Ectodermal cell (in vitro differentiated cells): Measurements from ENCODE around the gene CH25H. TPM values are rescaled to one million over a fixed set of nuclear protein-coding genes. Genes with fewer than 3 reads are reported as not detected.
"Not testable (repeated sequence)": the region's sequence is repeated elsewhere in the genome, so short reads cannot be mapped to it uniquely, and the experiment has no call there.

ENCODE experiments used
- H3K27ac ChIP-seq: 2 replicates; pipeline ENCODE4 v1.7.0; 2013; ENCODE audit warnings: mild to moderate bottlenecking, low read depth, low read length; ENCODE audit not compliant: insufficient read depth, poor library complexity, severe bottlenecking
- H3K27me3 ChIP-seq: 2 replicates; pipeline ENCODE4 v1.7.0; 2013; ENCODE audit warnings: mild to moderate bottlenecking, low read length; ENCODE audit not compliant: insufficient read depth, control insufficient read depth, poor library complexity, severe bottlenecking
- H3K36me3 ChIP-seq: one replicate; pipeline ENCODE4 v1.7.0; 2013; ENCODE audit warnings: low read length; ENCODE audit not compliant: control insufficient read depth, insufficient read depth
- H3K4me1 ChIP-seq: one replicate; pipeline ENCODE4 v1.7.0; 2013; ENCODE audit warnings: low read length; ENCODE audit not compliant: control insufficient read depth, insufficient read depth
- H3K4me3 ChIP-seq: 2 replicates; pipeline ENCODE4 v1.7.0; 2013; ENCODE audit warnings: low read depth, low read length, control low read depth; ENCODE audit not compliant: insufficient read depth
- H3K9me3 ChIP-seq: 2 replicates; pipeline ENCODE4 v1.7.0; 2013; ENCODE audit warnings: mild to moderate bottlenecking, low read length, moderate library complexity; ENCODE audit not compliant: control insufficient read depth
- WGBS, 2 experiments: methylation state at CpG; one replicate each; pipeline ENCODE4 v1.1.7; 2013; ENCODE audit warnings: missing lambda C conversion rate in 2 of 2; 5-methylcytosine and 5-hydroxymethylcytosine counted together
- polyA plus RNA-seq, 4 experiments: library from polyadenylated mRNA; stranded (reverse); fragments of 50-300 nt; gene quantifications; one replicate each; pipeline ENCODE4 v1.2.3, GENCODE V29; 2013

The CH25H gene, protein sequence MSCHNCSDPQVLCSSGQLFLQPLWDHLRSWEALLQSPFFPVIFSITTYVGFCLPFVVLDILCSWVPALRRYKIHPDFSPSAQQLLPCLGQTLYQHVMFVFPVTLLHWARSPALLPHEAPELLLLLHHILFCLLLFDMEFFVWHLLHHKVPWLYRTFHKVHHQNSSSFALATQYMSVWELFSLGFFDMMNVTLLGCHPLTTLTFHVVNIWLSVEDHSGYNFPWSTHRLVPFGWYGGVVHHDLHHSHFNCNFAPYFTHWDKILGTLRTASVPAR
- not detected for polyA plus RNA-seq (2013, experiment 1 of 4)
- not detected for polyA plus RNA-seq (2013, experiment 2 of 4)
- not detected for polyA plus RNA-seq (2013, experiment 3 of 4)
- 0.20 TPM for polyA plus RNA-seq (2013, experiment 4 of 4)

DNA sequence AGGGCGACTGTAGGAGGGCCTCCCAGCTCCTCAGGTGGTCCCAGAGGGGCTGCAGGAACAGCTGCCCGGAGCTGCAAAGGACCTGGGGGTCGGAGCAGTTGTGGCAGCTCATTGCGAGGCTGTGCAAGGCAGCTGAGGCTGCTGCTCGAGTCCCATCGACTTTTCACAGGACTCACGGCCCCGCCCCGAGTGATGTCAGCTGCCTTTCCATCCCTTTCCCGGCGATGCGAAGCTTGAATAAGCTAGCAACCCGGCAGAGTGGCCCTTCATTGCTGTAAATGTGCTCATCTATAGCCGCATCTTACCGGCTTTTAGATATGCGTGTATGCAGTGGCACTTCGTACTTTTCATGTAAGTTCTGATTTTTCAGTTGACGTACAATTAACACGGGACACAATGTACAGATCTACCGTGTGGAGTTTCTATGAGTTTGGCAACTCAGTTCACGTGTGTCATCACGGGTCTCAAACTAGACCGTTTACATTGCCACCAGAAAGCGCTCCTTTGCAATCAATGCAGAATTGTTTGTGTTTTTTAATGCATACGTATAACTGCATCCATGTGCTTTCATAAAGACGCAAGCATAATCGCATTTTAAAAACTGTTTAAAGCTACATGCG is at the start of gene CH25H:
CH25H (minus strand) TSS at position 137 of the 620 bp plus-strand sequence; CDS start at position 112, 25 bp downstream.
- H3K4me3 ChIP-seq = peak within 1 kb of the TSS; percentile 32
- WGBS, 2 experiments = 3% methylated on average over 28 of the region's 28 CpGs

DNA sequence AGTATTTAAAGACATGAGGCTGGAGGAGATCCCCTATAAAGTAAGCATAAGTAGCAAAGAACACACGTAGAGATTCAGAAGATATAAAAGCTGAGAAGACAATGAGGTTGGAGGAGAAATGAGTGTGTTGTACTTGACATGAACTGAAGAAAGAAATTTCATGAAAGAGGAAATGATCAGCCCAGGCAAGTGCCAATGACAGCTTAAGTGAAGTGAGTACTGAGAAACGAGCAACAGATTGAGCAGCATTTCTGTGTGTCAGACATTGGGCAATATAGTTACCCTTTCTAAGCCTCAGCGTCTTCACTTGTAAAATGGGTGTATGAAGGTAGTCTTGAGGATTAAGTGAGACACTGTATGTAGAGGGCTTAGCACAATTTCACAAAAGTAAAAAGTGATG is 49.2 kb upstream of the CH25H start:
- Histone ChIP-seq H3K9me3 (no peaks in the 10 kb centered on the region), H3K27ac (no peak overlapping the region), H3K36me3 (no peaks in the 10 kb centered on the region), H3K4me3 (no peak overlapping the region), H3K4me1 (no peaks in the 10 kb centered on the region), H3K27me3 (no peaks in the 10 kb centered on the region)
- 95 to 96% methylated on average over 3 of the region's 3 CpGs for WGBS, 2 experiments

More for the DNA sequence above, at the start of gene CH25H:
- peaks cover 8% of the 10 kb centered on the region for H3K4me1 ChIP-seq
- no peaks in the 10 kb centered on the region for H3K9me3 ChIP-seq
- H3K27ac ChIP-seq = no peak within 1 kb of the TSS
- no peaks in the 10 kb centered on the region for H3K36me3 ChIP-seq
- H3K27me3 ChIP-seq = peaks cover 74% of the 10 kb centered on the region

DNA sequence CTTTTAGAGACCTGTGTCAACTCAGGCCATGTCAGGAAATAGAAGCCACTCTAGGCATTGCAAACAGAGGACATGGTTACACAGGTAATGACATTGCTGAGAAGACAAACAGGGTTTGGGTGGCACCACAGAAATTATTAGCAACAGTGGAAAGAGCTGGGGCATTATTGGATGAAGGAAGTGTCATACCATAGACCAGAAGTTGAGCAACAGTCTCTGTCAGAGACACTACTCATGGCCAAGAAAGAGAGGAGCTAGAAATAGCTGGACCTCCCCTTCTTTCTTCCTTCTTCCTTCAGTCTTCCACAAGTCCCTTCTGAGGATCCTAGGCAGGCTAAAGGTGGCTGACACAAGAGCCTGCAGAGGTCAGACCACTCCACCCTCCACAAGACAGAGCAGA is 48.7 kb upstream of the CH25H start:
- H3K4me3 ChIP-seq = no peak overlapping the region
- no peak overlapping the region for H3K27ac ChIP-seq
- peaks cover 5% of the 10 kb centered on the region for H3K4me1 ChIP-seq
- H3K36me3 ChIP-seq = no peaks in the 10 kb centered on the region
- no peaks in the 10 kb centered on the region for H3K9me3 ChIP-seq
- H3K27me3 ChIP-seq = peaks cover 4% of the 10 kb centered on the region

DNA sequence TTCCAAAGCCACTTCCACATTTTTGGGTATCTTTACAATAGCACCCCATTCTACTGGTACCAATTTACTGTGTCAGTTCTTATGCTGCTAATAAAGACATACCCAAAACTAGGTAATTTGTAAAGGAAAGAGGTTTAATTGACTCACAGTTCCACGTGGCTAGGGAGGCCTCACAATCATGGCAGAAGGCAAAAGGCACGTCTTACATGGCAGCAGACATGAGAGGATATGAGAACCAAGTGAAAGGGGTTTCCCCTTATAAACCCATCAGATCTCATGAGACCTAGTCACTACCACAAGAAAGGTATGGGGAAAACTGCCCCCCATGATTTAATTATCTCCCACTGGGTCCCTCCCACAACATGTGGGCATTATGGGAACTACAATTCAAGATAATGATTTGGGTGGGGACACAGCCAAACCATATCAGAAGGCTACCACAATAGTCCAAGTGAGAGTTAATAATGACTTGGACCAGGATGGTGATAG is 48.0 kb upstream of the CH25H start:
- WGBS, 2 experiments = 94 to 95% methylated on average over 2 of the region's 2 CpGs
- H3K4me1 ChIP-seq, H3K27me3 ChIP-seq, H3K27ac ChIP-seq, H3K4me3 ChIP-seq, H3K36me3 ChIP-seq, H3K9me3 ChIP-seq: not testable (repeated sequence)

DNA sequence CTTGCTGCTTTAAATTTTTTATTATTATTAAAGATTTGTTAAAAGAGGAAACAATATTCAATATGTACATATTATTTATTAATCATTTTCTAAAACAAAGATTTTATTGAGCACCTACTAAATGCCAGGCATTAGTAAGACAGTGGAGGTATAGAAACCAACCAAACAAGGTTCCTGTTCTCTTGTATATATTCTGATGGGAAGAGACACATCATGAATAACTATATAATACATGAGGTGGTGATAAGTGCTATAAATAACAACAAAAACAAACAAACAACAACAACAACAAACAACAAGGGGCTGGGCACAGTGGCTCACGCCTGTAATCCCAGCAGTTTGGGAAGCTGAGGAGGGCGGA is 45.1 kb upstream of the CH25H start:
- no peaks in the 10 kb centered on the region for H3K9me3 ChIP-seq
- 94 to 98% methylated on average over 2 of the region's 2 CpGs for WGBS, 2 experiments

DNA sequence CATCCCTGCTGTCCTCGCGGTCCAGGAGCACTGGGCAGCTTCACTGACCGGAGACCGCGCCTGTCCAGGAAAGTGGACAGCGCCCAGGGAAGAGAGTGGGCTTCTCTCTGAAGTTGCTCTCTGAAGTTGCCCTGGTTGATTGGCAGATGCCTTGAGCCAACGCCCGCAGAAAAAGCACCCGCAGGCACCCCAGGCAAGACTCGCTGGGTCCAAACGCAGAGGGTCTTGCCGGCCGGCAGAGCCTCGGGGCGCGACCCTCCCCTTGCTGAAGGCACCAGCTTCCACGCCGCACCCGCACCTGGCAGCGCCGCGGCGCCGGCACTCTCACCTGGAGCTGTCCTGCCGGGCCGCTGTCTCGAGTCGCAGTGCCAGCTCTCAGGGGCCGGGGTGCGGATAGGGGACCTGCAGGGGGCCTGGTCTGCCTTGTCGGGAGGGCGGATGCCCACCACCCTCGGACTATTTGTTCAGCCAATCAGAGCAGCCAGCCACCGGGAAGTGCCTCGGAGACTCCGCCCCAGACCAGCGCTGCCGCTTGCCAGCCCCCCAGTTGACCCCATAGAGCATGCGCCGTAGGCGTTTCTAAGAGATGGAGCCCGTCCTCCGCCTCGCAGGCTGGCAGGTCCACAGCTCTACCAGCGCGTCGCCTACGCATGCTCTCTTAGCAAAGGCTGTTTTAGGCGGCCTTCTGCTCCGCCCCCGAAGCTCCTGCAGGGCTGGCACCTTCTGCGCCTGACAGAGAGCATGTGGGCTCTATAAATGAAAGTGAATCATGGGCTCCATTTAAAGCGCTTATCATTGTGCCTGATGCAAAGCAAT is 44.5 kb upstream of the CH25H start, which contains the start of gene LIPA:
LIPA (minus strand) TSS at position 367 of the 816 bp plus-strand sequence. CDS start 4,127 bp downstream, outside the sequence.
- WGBS, 2 experiments = 1 to 3% methylated on average over 52 to 53 of the region's 53 CpGs
- Histone ChIP-seq H3K9me3 (no peaks in the 10 kb centered on the region), H3K36me3 (no peaks in the 10 kb centered on the region), H3K4me3 (peak within 1 kb of the TSS; percentile 83), H3K27me3 (peaks cover 8% of the 10 kb centered on the region), H3K27ac (no peak within 1 kb of the TSS), H3K4me1 (peaks cover 5% of the 10 kb centered on the region)

More for the DNA sequence above, 45.1 kb upstream of the CH25H start:
- no peaks in the 10 kb centered on the region for H3K36me3 ChIP-seq
- H3K27me3 ChIP-seq = peaks cover 8% of the 10 kb centered on the region
- no peak overlapping the region for H3K27ac ChIP-seq
- H3K4me1 ChIP-seq = peaks cover 5% of the 10 kb centered on the region
- H3K4me3 ChIP-seq = no peak overlapping the region

DNA sequence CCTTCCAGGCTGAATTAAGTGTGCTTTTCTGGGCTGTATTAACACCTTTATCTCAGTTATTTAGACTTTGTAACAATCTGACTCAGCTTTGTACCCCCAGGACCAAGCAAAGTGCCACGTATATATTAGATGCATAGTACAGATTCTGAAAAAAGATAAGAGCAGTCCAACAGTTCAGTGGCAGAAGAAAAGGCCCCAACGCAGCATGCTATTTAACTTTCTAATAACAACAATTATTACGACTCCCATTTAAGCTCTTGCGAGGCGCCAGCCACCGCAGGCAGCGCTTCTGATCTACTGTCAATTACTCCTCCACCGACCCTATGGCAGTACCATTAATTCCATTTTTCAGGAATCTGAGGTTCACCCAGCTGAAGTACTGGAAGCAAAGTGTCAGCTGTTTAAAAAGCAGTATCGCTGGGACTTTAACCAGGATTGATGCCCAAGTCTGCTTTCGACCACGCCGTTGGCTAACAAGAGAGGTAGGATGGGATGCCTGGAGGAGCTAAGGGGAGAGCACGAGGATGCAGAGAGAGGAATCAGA is 43.8 kb upstream of the CH25H start:
- Histone ChIP-seq H3K27me3 (peaks cover 8% of the 10 kb centered on the region), H3K9me3 (no peaks in the 10 kb centered on the region), H3K4me1 (peaks cover 5% of the 10 kb centered on the region), H3K27ac (no peak overlapping the region), H3K36me3 (no peaks in the 10 kb centered on the region), H3K4me3 (peak overlapping the region; percentile 83)
- WGBS, 2 experiments = 49 to 51% methylated on average over 13 of the region's 13 CpGs

DNA sequence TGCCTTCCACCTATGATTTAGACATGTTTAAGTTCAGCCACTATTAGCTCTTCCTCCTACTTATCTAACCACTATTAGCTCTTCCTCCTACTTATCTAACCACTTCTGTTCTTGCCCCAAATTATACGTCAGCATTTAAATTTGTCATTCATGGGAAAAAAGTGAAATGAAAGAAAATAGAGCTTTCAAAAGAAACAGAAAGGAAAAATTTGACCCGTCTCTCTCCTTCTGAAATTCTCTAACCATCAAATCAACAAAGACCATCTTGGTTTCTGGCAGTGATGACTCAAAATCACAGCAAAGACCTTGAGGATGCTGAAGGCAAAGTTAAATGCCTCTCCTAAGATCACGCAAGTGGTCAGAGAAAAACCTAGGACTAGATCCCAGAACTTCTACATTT is 41.9 kb upstream of the CH25H start:
- Histone ChIP-seq H3K27ac (no peak overlapping the region), H3K36me3 (no peaks in the 10 kb centered on the region), H3K4me1 (peaks cover 5% of the 10 kb centered on the region), H3K9me3 (no peaks in the 10 kb centered on the region), H3K4me3 (no peak overlapping the region), H3K27me3 (peaks cover 8% of the 10 kb centered on the region)
- 88 to 96% methylated on average over 2 of the region's 3 CpGs for WGBS, 2 experiments

DNA sequence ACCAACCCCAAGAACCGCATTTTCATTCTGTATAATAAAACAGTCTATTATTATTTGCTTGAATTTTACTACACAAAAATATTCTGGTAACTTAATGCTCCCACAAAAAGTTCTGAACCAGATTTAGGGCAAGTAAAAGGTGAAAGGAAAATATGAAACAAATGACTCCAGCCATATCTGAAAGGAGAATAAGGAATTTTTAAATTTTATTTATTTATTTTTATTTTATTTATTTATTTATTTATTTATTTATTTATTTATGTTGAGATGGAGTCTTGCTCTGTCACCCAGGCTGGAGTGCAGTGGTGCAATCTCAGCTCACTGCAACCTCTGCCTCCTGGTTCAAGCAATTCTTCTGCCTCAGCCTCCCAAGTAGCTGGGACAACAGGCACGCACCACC is 40.5 kb upstream of the CH25H start:
- WGBS, 2 experiments = 92 to 96% methylated on average over 1 to 2 of the region's 2 CpGs
- not testable (repeated sequence) for H3K36me3 ChIP-seq, H3K9me3 ChIP-seq, H3K4me3 ChIP-seq, H3K4me1 ChIP-seq, H3K27me3 ChIP-seq, H3K27ac ChIP-seq
